SJCRH30 (cell line): ENCODE measurements around the gene PFDN5. TPM values are rescaled to one million over a fixed set of nuclear protein-coding genes. Genes with fewer than 3 reads are reported as not detected.
A peak's percentile ranks its signal among the peaks of the same experiment; 100 is the strongest.
"Not testable (repeated sequence)": the region's sequence is repeated elsewhere in the genome, so short reads cannot be mapped to it uniquely, and the experiment has no call there.

ENCODE experiments used
- DNase-seq, 2 experiments: peaks; one replicate each; pipeline ENCODE4 v3.0.0-alpha.2; 2015 to 2020
- H3K27ac ChIP-seq: fragments of 250-450 bp; sonication (Bioruptor Pico); 2 replicates; pipeline ENCODE4 v1.5.1; 2020; ENCODE audit warnings: mild to moderate bottlenecking, moderate library complexity
- H3K27me3 ChIP-seq: fragments of 250-450 bp; sonication (Bioruptor Pico); 2 replicates; pipeline ENCODE4 v1.5.1; 2020; ENCODE audit warnings: mild to moderate bottlenecking, moderate library complexity
- H3K36me3 ChIP-seq: fragments of 250-450 bp; sonication (Bioruptor Pico); 2 replicates; pipeline ENCODE4 v1.5.1; 2020; ENCODE audit warnings: mild to moderate bottlenecking, moderate library complexity
- H3K4me1 ChIP-seq: fragments of 250-450 bp; sonication (Bioruptor Pico); 2 replicates; pipeline ENCODE4 v1.5.1; 2020; ENCODE audit warnings: mild to moderate bottlenecking, moderate library complexity
- H3K4me3 ChIP-seq: fragments of 250-450 bp; sonication (Bioruptor Pico); 2 replicates; pipeline ENCODE4 v1.5.1; 2020; ENCODE audit warnings: mild to moderate bottlenecking, moderate library complexity
- H3K9me3 ChIP-seq: fragments of 250-450 bp; sonication (Bioruptor Pico); replicated peaks from 2 replicates; pipeline ENCODE4 v1.5.1; 2020; ENCODE audit warnings: mild to moderate bottlenecking, moderate library complexity
- total RNA-seq: library from RNA; depleted of rRNA; stranded (reverse); fragments of >200 nt; shearing (Covaris generic); gene quantifications from 2 replicates; pipeline ENCODE4 v1.2.3, GENCODE V29; 2014

The PFDN5 gene
- total RNA-seq, 1 experiment from 2014 or later: 297 TPM

DNA sequence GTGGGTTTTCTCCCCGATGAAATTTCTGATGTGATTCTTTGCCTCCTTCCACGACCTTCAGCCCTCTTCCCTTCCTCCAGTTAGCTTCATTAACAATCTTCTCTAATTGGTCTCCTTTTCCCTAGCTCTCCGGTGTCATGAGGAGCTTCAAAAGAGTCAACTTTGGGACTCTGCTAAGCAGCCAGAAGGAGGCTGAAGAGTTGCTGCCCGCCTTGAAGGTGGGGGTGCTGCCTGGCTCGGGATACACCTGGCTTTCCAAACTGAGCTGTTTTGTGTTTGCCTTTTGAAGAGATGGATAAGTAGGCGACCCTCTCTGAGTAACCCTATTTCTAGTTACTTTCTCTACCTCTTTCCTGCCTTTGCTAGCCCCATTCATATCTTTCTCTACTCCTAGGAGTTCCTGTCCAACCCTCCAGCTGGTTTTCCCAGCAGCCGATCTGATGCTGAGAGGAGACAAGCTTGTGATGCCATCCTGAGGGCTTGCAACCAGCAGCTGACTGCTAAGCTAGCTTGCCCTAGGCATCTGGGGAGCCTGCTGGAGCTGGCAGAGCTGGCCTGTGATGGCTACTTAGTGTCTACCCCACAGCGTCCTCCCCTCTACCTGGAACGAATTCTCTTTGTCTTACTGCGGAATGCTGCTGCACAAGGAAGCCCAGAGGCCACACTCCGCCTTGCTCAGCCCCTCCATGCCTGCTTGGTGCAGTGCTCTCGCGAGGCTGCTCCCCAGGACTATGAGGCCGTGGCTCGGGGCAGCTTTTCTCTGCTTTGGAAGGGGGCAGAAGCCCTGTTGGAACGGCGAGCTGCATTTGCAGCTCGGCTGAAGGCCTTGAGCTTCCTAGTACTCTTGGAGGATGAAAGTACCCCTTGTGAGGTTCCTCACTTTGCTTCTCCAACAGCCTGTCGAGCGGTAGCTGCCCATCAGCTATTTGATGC, 26.4 kb upstream of the PFDN5 start:
- peak overlapping the region; percentile 77 for H3K4me3 ChIP-seq
- H3K27ac ChIP-seq: peak overlapping the region; percentile 70
- no peak for DNase-seq

DNA sequence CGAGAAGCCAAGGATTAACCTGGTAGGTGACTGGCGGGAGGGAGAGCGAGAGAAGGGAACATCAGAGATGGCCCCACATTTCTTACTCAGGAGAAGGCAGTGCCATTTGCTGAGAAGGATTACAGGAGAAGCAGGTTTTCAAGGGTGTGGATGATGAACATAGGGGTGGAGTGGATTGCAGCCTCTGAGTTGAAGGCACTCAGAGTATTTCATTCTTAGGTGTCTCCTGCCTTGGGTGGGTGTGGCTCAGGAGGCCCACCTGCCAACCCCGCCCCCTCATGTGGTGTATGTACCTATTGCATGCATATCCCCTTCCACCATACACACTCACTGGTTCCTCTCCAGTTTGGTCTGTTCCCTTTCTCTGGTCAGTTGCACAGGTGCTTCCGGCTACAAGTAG, 20.9 kb upstream of the PFDN5 start:
- Histone ChIP-seq H3K4me1 (no peaks in the 10 kb centered on the region; the same call in 1 of the 2 replicates), H3K9me3 (no peaks in the 10 kb centered on the region), H3K36me3 (peaks cover 57% of the 10 kb centered on the region), H3K4me3 (no peak overlapping the region), H3K27ac (no peak overlapping the region), H3K27me3 (no peaks in the 10 kb centered on the region)
- no peak for DNase-seq

More for the DNA sequence above, 26.4 kb upstream of the PFDN5 start:
- Histone ChIP-seq H3K4me1 (no peaks in the 10 kb centered on the region; the same call in 1 of the 2 replicates), H3K27me3 (no peaks in the 10 kb centered on the region), H3K9me3 (no peaks in the 10 kb centered on the region), H3K36me3 (peaks cover 28% of the 10 kb centered on the region)

GRCh38 chr12:53276511-53276910, 18.8 kb upstream of the PFDN5 start:
- no peak overlapping the region for H3K27ac ChIP-seq
- H3K36me3 ChIP-seq: peaks cover 49% of the 10 kb centered on the region
- H3K4me1 ChIP-seq: no peaks in the 10 kb centered on the region
- H3K4me3 ChIP-seq: no peak overlapping the region
- H3K9me3 ChIP-seq: no peaks in the 10 kb centered on the region
- no peak for DNase-seq
- H3K27me3 ChIP-seq: no peaks in the 10 kb centered on the region

- Histone ChIP-seq H3K36me3 (peaks cover 56% of the 10 kb centered on the region), H3K4me1 (no peaks in the 10 kb centered on the region), H3K27ac (no peak overlapping the region), H3K4me3 (no peak overlapping the region), H3K9me3 (no peaks in the 10 kb centered on the region), H3K27me3 (no peaks in the 10 kb centered on the region)
- no peak for DNase-seq
Observed at GRCh38 chr12:53277981-53278380, 17.4 kb upstream of the PFDN5 start.

DNA sequence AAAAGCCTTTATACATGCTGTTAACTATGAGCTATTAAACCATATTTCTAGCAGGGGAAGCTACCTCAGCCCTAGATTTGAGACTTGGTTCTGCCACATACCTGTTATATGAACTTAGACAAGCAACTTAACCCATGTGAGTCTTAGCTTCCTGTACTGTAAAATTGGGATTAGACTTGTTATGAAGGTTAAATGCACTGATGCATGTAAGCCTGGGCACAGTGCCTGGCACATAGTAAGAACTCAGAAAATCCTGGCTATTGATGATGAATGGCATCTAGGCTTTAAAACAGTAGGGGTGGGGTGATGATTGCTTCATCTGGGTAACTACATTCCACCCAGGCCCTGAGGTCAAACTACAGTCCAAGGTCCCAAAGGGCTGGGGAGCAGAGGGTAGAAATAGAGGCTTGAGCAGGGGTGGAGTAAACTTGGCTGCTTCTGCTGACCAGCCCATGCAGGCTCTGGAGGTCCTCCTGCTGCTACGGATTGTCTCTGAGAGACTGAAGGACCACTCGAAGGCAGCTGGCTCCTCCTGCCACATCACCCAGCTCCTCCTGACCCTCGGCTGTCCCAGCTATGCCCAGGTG, 16.0 kb upstream of the PFDN5 start:
- Histone ChIP-seq H3K27me3 (no peaks in the 10 kb centered on the region), H3K27ac (no peak overlapping the region), H3K9me3 (no peaks in the 10 kb centered on the region), H3K4me3 (no peak overlapping the region), H3K4me1 (no peaks in the 10 kb centered on the region), H3K36me3 (peaks cover 61% of the 10 kb centered on the region)
- no peak for DNase-seq

GRCh38 chr12:53279888-53280498, 15.3 kb upstream of the PFDN5 start:
- no peaks in the 10 kb centered on the region for H3K4me1 ChIP-seq
- H3K27me3 ChIP-seq: no peaks in the 10 kb centered on the region
- H3K9me3 ChIP-seq: no peaks in the 10 kb centered on the region
- peaks cover 61% of the 10 kb centered on the region for H3K36me3 ChIP-seq
- DNase-seq: no peak
- no peak overlapping the region for H3K27ac ChIP-seq
- no peak overlapping the region for H3K4me3 ChIP-seq

GRCh38 chr12:53286448-53286847, 8.9 kb upstream of the PFDN5 start:
- Histone ChIP-seq H3K27ac (no peak overlapping the region), H3K4me1 (no peaks in the 10 kb centered on the region), H3K4me3 (no peak overlapping the region), H3K36me3 (peaks cover 59% of the 10 kb centered on the region), H3K9me3 (no peaks in the 10 kb centered on the region), H3K27me3 (no peaks in the 10 kb centered on the region)
- no peak for DNase-seq

GRCh38 chr12:53287741-53288216, 7.6 kb upstream of the PFDN5 start:
- DNase-seq: peak; percentile 26 to 56
- Histone ChIP-seq H3K9me3 (no peaks in the 10 kb centered on the region), H3K4me1 (no peaks in the 10 kb centered on the region), H3K4me3 (no peak overlapping the region), H3K27me3 (no peaks in the 10 kb centered on the region), H3K27ac (no peak overlapping the region), H3K36me3 (peaks cover 52% of the 10 kb centered on the region)

DNA sequence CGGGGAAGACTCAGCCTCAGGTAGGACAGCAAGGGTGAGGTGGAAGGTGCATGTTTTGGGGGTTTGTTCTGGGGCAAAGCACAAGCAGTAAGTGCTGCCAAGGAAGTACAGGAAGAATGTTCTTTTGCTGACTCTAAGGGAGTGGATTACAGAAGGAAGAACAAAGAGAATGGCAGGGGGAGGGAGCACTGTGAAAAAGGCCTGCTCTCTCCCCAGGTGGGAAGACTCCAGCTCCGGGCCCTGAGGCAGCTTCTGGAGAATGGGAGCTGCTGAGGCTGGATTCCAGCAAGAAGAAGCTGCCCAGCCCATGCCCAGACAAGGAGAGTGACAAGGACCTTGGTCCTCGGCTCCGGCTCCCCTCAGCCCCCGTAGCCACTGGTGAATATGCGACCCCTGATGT, 7.0 kb upstream of the PFDN5 start:
- no peak for DNase-seq
- Histone ChIP-seq H3K36me3 (peaks cover 50% of the 10 kb centered on the region), H3K27ac (no peak overlapping the region), H3K9me3 (no peaks in the 10 kb centered on the region), H3K27me3 (no peaks in the 10 kb centered on the region), H3K4me3 (no peak overlapping the region), H3K4me1 (no peaks in the 10 kb centered on the region)

GRCh38 chr12:53289891-53290290, 5.5 kb upstream of the PFDN5 start:
- Histone ChIP-seq H3K9me3 (no peaks in the 10 kb centered on the region), H3K27ac (no peak overlapping the region), H3K27me3 (no peaks in the 10 kb centered on the region), H3K4me3 (no peak overlapping the region), H3K4me1 (no peaks in the 10 kb centered on the region), H3K36me3 (peaks cover 39% of the 10 kb centered on the region)
- no peak for DNase-seq

DNA sequence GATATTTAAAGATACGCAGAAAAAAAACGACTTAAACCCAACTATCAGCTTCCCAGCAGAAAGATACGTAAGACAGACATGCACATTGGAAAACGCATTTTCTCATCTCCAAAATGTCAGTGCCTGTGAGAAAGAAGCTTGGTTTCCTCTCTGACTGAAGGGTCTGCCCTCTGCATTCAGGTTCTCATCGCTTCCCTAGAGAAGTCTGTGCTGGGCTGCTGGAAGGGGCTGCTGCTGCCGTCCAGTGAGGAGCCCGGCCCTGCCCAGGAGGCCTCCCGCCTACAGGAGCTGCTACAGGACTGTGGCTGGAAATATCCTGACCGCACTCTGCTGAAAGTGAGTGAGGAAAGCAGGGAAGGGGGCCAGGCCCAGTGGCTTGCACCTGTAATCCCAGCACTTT, 4.7 kb upstream of the PFDN5 start:
- Histone ChIP-seq H3K27me3 (no peaks in the 10 kb centered on the region), H3K27ac (no peak overlapping the region), H3K9me3 (no peaks in the 10 kb centered on the region), H3K36me3 (peaks cover 39% of the 10 kb centered on the region), H3K4me1 (no peaks in the 10 kb centered on the region), H3K4me3 (no peak overlapping the region)
- DNase-seq: no peak

DNA sequence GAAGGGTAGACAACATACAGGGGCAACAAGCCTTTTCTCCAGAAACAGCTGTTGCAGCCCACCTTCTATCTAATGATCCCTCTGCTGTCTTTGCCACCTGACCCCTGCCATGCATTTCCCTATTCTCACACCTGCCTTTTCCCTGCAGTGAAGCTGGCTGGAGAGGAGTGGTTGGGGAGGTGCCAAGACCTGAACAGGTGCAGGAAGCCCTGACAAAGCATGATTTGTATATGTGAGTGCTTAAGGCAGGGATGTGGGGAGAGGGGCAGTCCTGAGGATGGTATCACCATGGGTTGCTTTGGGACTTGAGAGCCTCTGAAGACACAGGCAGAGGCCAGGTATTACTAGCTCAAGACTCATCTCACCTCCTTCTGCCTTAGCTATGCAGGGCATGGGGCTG, 2.9 kb upstream of the PFDN5 start:
- peaks cover 40% of the 10 kb centered on the region for H3K36me3 ChIP-seq
- H3K27ac ChIP-seq: no peak overlapping the region
- H3K27me3 ChIP-seq: no peaks in the 10 kb centered on the region
- H3K4me1 ChIP-seq: no peaks in the 10 kb centered on the region
- no peak overlapping the region for H3K4me3 ChIP-seq
- peak; percentile 21 to 43 for DNase-seq
- no peaks in the 10 kb centered on the region for H3K9me3 ChIP-seq

DNA sequence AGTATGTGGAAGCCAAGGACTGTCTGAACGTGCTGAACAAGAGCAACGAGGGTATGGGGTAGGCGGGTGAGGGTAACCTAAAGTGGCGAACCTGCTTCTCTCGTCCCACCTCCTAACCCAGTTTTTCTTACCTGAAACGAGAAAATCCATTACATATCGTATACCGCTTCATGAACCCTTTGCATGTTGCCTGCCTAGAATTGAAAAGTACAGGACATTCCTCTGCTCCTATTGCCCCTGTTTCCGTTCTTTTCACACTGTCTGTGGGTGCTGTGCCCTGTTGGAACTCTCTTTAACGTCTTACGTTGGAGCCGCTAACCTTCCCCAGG, 513 bp downstream of the PFDN5 start:
- peak overlapping the region; percentile 63 for H3K27ac ChIP-seq
- no peaks in the 10 kb centered on the region for H3K9me3 ChIP-seq
- 0 out of 2 replicates have a peak, but pooled peaks cover 2% of the 10 kb centered on the region for H3K4me1 ChIP-seq
- H3K36me3 ChIP-seq: peaks cover 24% of the 10 kb centered on the region
- no peaks in the 10 kb centered on the region for H3K27me3 ChIP-seq
- no peak for DNase-seq
- H3K4me3 ChIP-seq: peak overlapping the region; percentile 89

GRCh38 chr12:53297106-53297505, 1.8 kb downstream of the PFDN5 start:
- H3K27ac ChIP-seq, H3K4me3 ChIP-seq, H3K27me3 ChIP-seq, DNase-seq, H3K9me3 ChIP-seq, H3K4me1 ChIP-seq: not testable (repeated sequence)
- peaks cover 26% of the 10 kb centered on the region for H3K36me3 ChIP-seq

- Histone ChIP-seq H3K4me3 (no peak overlapping the region), H3K4me1 (0 out of 2 replicates have a peak, but pooled peaks cover 2% of the 10 kb centered on the region), H3K9me3 (no peaks in the 10 kb centered on the region), H3K27ac (no peak overlapping the region), H3K27me3 (no peaks in the 10 kb centered on the region), H3K36me3 (peaks cover 26% of the 10 kb centered on the region)
- no peak for DNase-seq
Observed at GRCh38 chr12:53298164-53298563, 2.8 kb downstream of the PFDN5 start.
